ENCODE data around the gene PTPRS. TPM values are rescaled to one million over a fixed set of nuclear protein-coding genes. Genes with fewer than 3 reads are reported as not detected.

PTPRS gene
- total and polyA plus RNA-seq, 7 donors: 4.2 to 29.7 (median 11.4) TPM

GRCh38 chr19:5339198-5339949 lies 1.2 kb downstream of the PTPRS start:
- H3K27me3 ChIP-seq (ENCODE audit: insufficient read depth in 3 of 3, low read length in 2 of 3): peaks cover 0 to 84% (median 26%) of the 10 kb centered on the region in 3 donors
- H3K36me3 ChIP-seq (ENCODE audit: insufficient read depth in 1 of 2, low read depth in 1 of 2): no peaks in the 10 kb centered on the region
- no peak overlapping the region for H3K27ac ChIP-seq
- DNase-seq (no peak), ATAC-seq (no peak)
- peak overlapping the region; percentile 58 for H3K4me3 ChIP-seq
- intact Hi-C loops (cut with DNase I): no loop called here
- peaks cover 5% of the 10 kb centered on the region for H3K4me1 ChIP-seq
- no peaks in the 10 kb centered on the region for H3K9me3 ChIP-seq
- TF ChIP-seq CTCF (IDR thresholded peaks at IDR 0.05): no peak
- WGBS, 3 donors: 1 to 2% (median 1%) methylated on average over 22 to 39 of the region's 39 CpGs

- Histone ChIP-seq H3K4me3 (no peak overlapping the region), H3K36me3 (ENCODE audit: insufficient read depth in 1 of 2, low read depth in 1 of 2) (no peaks in the 10 kb centered on the region), H3K27me3 (ENCODE audit: insufficient read depth in 3 of 3, low read length in 2 of 3) (peaks cover 0 to 90% (median 32%) of the 10 kb centered on the region in 3 donors), H3K9me3 (no peaks in the 10 kb centered on the region), H3K4me1 (peaks cover 5% of the 10 kb centered on the region), H3K27ac (no peak overlapping the region)
- TF ChIP-seq CTCF (IDR thresholded peaks at IDR 0.05): no peak
- ATAC-seq (no peak), DNase-seq (no peak)
- intact Hi-C loops (cut with DNase I): no loop called here
- whole genome bisulfite sequencing, 3 donors: 1 to 5% (median 2%) methylated on average over 25 to 29 of the region's 29 CpGs
These were observed 1.9 kb downstream of the PTPRS start for GRCh38 chr19:5338656-5339197.

- DNase-seq (no peak), ATAC-seq (no peak)
- TF ChIP-seq CTCF (IDR thresholded peaks at IDR 0.05): no peak
- WGBS, 3 donors: 42 to 49% (median 43%) methylated on average over 34 of the region's 34 CpGs
- Histone ChIP-seq H3K27me3 (ENCODE audit: insufficient read depth in 3 of 3, low read length in 2 of 3) (peaks cover 0 to 92% (median 32%) of the 10 kb centered on the region in 3 donors), H3K27ac (no peak overlapping the region), H3K9me3 (no peaks in the 10 kb centered on the region), H3K36me3 (ENCODE audit: insufficient read depth in 1 of 2, low read depth in 1 of 2) (no peaks in the 10 kb centered on the region), H3K4me1 (peaks cover 5% of the 10 kb centered on the region), H3K4me3 (no peak overlapping the region)
- intact Hi-C loops (cut with DNase I): no loop called here
These were observed 2.6 kb downstream of the PTPRS start for GRCh38 chr19:5337708-5338655.

- H3K4me1 ChIP-seq: peaks cover 5% of the 10 kb centered on the region
- TF ChIP-seq CTCF (IDR thresholded peaks at IDR 0.05): no peak
- ATAC-seq (no peak), DNase-seq (no peak)
- 60 to 70% (median 68%) methylated on average over 24 of the region's 24 CpGs for WGBS, 3 donors
- H3K27ac ChIP-seq: no peak overlapping the region
- no peaks in the 10 kb centered on the region for H3K9me3 ChIP-seq
- H3K27me3 ChIP-seq (ENCODE audit: insufficient read depth in 3 of 3, low read length in 2 of 3): peaks cover 0 to 92% (median 32%) of the 10 kb centered on the region in 3 donors
- no peak overlapping the region for H3K4me3 ChIP-seq
- intact Hi-C loops (cut with DNase I): no loop called here
- H3K36me3 ChIP-seq (ENCODE audit: insufficient read depth in 1 of 2, low read depth in 1 of 2): no peaks in the 10 kb centered on the region
These were observed 3.5 kb downstream of the PTPRS start for GRCh38 chr19:5337126-5337525.

Measured in psoas muscle (tissue), 8 donors.